Femur (tissue), 1 donor: ENCODE results near the gene ERFL.
"Not testable (repeated sequence)": the region's sequence is repeated elsewhere in the genome, so short reads cannot be mapped to it uniquely, and the experiment has no call there.

Source experiments
- DNase-seq: peaks from one replicate; pipeline ENCODE4 v3.0.0-alpha.2; 2017

Gene ERFL

DNA sequence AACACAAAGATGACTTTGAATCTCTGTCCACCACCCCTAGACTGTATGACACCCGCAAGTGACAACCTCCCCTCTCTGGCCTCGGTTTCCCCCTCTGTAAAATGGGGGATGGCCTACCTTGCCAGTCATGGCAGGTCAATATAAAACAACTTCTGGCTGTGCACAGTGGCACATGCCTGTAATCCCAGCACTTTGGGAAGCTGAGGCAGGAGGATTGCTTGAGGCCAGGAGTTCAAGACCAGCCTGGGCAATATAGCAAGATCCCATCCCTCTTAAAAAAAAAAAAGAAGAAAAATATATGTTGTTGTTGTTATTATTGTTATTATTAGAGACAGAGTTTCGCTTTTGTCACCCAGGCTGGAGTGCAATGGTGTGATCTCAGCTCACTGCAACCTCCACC, 52.3 kb downstream of the ERFL start:
- DNase-seq = not testable (repeated sequence)

DNA sequence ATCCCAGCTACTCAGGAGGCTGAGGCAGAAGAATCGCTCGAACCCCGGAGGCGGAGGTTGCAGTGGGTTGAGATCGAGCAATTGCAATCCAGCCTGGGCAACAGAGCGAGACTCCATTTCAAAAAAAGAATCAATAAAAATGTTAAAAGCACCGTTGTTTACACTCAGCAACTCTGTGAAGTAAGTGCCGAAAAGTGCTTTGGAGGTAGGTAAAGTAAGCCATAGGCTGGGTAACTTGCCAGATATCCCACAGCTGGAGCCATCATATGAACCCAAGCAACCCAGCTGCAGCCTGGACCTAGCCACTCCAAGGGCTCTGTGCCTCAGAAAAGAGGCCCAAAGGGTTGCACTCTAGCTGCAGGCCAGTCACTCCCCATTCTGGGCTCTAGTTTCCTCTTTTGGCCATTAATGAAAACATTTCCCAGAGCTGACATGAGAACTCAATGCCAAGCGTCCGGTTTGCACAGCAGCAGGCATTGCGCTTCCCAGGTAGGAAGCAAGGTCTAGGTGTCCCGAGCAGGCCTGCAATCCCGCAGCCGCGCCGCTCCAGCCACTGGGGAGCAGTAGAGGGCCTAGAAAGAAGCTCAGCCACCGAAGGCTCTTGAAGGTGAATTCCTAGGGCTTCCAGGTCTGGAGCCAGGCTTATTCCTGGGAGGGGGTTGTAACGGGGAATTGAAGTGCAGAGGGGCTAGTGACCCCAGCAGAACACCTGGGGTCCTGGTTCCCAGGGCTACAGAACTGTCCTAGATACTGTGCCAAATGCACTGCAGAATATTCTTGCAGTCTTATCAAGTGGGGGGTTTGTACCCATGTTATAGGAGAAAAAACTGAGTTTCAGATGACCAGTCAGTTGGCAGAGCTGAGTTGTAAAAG, 55.2 kb downstream of the ERFL start:
- DNase-seq = peak; percentile 68

DNA sequence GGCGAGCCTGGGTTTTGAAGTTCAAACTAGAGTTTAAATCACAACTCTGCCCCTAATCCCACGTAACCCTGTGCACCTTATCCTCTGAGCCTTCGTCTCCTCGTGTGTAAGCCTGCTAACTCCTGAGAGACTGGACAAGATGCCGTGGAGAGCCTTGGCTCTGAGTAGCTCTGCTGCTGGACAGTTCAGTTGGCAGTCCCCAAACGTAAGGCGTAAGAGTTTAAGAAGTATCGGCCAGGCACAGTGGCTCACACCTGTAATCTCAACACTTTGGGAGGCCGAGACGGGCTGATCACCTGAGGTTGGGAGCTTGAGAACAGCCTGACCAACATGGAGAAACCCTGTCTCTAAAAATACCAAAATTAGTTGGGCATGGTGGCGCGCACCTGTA, 55.9 kb downstream of the ERFL start:
- DNase-seq = no peak

- peak; percentile 53 for DNase-seq
These were observed 56.5 kb downstream of the ERFL start for GRCh38 chr19:41871573-41872383.

DNA sequence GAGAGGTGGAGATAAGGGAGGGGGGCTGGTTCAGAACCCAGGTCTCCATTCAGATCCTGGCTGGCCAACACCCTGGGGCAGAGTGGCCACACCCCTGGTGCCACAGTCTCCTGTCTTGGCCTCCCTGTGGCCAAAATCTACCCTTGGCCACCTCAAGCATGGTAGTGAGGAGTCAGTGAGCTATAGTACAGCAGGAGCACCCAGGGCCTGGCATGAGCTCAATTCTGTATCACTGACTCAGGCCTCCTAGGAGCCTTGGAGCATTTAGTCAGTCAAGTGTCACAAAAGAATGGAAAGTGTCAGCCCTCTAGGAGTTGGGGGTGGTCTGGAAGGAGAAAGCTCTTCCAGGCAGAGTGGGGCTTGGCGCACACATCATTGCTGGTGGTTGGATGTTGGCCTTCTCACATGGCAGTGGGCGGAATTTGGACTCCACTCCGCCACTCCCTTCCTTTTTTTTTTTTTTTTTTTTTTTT, 57.8 kb downstream of the ERFL start:
- DNase-seq = no peak

DNA sequence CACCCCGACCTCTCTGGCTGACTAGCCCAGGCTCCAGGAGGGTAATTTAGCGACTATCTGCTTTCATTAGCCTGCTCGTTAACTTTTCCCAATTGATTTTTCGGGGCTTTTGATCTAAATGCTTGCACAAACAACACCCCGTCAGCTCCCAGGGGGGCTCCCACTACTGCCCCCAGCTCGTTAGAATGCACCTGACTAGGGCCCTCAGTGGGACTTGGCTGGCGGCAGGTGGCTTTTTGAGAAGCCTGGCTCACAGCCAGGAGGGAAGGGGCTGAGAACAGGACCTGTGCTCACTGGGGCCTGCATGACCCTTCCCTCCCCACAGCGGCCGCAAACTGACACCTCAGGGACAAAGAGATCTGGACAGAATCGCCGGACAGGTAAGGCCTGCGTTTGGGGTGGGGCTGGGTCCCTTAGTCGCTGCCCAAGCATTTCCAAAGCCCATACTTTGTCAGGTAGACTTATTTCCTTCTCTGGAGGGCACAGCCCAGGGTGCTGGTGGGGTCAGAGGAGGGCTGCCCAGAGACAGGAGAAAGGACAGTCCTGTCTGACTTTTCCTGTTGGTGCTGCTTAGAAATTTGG, 58.8 kb downstream of the ERFL start:
- DNase-seq = no peak

- DNase-seq = no peak
These were observed 59.3 kb downstream of the ERFL start for GRCh38 chr19:41868989-41869300.

DNA sequence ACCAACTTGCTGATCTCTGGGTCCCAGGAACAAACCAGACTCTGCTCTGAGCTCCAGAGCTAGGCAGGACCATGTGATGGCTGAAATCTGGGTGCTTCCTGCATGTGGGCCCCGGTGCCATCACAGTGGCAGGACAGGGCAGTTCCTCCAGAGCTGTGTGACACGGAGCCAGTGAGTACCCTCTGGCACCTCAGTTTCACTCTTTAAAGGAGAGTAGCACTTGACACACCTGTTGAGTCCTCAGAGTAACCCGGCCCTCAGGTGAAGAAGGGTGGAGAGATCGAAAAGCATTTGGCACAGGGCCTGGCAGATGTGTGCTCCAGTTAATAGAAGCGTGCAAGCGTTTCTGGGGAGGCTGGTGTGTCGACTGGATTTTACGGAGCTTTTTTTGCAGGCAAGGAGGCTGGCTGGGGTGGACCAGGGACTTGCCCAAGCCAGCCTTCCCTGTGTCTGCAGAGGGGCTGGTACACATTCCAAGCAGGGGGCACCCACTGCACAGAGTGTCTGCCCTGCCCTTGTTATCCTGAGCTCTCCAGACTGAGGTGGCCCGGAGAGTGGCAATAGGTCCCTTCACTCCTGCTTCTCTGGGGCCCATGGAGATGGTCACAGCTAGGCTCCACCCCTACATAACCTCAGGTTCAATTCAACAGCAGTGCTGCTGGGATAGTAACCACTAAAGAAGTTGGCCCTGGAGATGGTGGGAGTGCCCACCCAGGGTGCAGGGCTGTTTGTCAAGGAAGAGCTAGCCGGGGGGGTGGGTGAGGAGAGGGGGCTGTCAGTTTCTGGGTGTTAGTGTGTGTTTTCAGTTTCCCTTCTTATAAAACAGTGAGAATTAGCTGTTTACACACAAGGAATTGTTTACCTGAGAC, 59.9 kb downstream of the ERFL start:
- no peak for DNase-seq

- DNase-seq = no peak
These were observed 62.0 kb downstream of the ERFL start for GRCh38 chr19:41866284-41866683.

DNA sequence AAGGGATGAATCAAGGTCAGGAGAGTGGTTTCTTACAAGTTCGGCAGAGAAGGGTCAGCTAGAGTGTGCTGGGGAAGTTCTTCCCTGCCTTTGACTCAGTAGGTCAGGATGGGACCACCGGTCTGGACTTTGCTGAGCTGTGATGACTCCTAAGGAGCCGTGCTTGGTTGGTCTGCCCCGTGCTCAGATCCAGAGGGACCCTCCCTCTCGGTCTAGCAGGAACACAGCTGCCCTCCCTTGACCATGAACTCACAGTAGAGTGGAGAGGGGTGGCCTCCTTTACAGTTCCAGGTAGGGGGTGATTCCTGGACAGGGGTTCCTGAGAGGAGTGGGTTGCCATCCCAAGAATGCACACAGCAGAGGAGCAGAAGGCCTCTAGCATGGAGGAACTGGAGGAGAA, 63.9 kb downstream of the ERFL start:
- no peak for DNase-seq

DNA sequence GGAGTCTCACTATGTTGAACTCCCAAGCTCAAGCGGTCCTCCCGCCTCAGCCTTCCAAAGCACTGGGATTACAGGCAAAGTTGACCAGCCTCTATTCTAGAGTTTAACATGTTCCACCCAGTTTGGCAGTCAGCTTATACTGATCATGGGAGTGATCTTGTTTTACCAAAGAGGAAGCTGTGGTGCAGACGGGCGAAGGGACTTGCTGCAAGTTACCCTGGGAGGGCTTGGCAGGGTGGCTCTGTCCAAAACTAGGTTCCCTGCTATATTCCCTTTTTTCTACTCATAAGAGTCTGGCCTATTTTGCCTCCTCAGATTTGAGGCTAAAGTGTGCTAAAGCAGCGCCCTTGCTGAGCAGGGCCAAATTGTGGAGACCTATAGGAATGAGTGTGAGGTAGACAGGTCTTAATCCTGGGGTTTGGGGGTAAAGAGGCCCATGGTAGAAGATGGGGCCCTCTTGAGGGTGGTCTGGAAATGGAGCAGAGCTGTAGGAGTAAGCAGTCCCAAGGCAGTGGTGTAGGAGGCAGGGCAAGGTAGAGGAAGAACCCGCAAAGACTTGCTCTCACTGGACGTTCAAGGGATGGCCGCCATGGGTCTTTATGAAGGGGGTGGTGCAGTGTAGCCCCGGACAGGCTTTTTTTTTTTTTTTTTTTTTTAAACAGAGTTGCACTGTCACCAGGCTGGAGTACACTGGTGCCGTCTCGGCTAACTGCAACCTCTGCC, 64.9 kb downstream of the ERFL start:
- DNase-seq = no peak

DNA sequence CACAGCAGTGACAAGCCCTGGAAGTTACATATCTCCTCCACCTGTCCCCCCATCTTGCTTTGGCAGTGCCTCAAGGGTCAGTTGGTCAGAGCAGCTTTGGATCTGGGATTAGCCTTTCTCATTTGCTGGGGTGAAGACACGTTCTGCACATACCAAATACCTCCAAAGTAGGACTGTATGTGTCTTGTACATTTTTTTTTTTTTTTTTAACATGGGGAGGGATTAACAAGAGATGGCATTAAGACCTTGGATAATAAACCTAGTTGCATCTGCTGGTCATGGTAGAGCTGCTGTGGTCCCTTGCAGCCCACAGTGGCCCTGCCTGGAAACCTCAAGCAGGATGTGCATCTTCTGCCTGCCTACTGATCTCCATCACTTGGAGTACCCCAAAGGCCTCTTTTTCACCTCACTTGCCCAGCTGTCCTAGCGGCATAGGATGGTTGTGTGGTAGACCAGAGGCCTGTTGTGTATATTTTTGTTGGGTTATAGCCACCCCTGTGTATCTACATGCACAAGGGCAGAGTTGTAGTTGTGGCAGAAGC, 65.7 kb downstream of the ERFL start:
- no peak for DNase-seq

- DNase-seq = no peak
These were observed 66.4 kb downstream of the ERFL start for GRCh38 chr19:41861846-41862245.

GRCh38 chr19:41861116-41861768, 67.0 kb downstream of the ERFL start:
- DNase-seq = no peak

- no peak for DNase-seq
These were observed 67.7 kb downstream of the ERFL start for GRCh38 chr19:41860419-41861115.

DNA sequence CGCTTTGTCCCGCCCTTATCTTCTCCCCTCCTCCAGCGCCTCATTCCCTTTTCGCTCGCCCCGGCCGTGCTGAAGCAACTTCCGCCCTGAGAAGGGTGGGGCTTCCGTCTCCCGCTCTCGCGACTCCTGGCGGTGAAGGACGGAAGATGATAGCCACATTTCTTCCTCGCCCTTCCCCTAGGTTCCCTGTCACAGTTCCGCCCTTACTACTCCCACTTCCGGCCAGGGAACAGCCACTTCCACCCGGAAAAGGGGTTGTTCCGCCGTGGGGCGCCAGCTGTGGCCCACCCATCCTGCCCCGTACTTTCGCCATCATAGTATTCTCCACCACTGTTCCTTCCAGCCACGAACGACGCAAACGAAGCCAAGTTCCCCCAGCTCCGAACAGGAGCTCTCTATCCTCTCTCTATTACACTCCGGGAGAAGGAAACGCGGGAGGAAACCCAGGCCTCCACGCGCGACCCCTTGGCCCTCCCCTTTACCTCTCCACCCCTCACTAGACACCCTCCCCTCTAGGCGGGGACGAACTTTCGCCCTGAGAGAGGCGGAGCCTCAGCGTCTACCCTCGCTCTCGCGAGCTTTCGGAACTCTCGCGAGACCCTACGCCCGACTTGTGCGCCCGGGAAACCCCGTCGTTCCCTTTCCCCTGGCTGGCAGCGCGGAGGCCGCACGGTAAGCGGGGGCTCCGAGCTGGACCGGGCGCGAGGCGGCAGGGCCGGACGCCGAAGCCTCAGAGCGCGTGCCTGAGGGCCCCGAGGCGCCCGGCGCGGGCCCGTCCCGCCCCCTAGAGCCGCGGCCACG, 68.4 kb downstream of the ERFL start, which contains the start of gene RPS19:
RPS19 (plus strand) TSS at position 638 of the 801 bp plus-strand sequence. CDS start 520 bp downstream, outside the sequence.
- DNase-seq = peak; percentile 100

GRCh38 chr19:41859213-41859617, 69.0 kb downstream of the ERFL start:
- no peak for DNase-seq
